Aortic smooth muscle cell (primary cell): ENCODE data around the gene TAAR5. TPM values are rescaled to one million over a fixed set of nuclear protein-coding genes. Genes with fewer than 3 reads are reported as not detected.

Source experiments
- total RNA-seq: library from RNA; depleted of rRNA; stranded (reverse); fragments of >200 nt; gene quantifications from 2 replicates; pipeline ENCODE4 v1.2.3, GENCODE V29; 2014

TAAR5 gene
- not detected in 2 replicates for total RNA-seq

GRCh38 chr6:132589454-132589853 is at the start of gene TAAR5:
TSS of gene TAAR5 (minus strand) at chr6:132589741. CDS start at chr6:132589686, 55 bp downstream.

GRCh38 chr6:132624175-132624574 is 34.6 kb upstream of the TAAR5 start, which contains the start of gene TAAR2:
TSS of gene TAAR2 (minus strand) at chr6:132624275. CDS start at chr6:132624275, 0 bp downstream.

GRCh38 chr6:132570221-132570777 is 19.2 kb downstream of the TAAR5 start, which contains the start of gene TAAR6:
TSS of gene TAAR6 (plus strand) at chr6:132570322. CDS start at chr6:132570322, 0 bp downstream.

GRCh38 chr6:132552372-132552771 is 37.2 kb downstream of the TAAR5 start, which contains the start of gene TAAR8:
TSS of gene TAAR8 (plus strand) at chr6:132552672. CDS start at chr6:132552693, 21 bp downstream.

Other genes with a start within 250 kb of the TAAR5 start
- 26.0 and 29.5 TPM in 2 replicates for gene MOXD1, start 188.3 kb downstream of the TAAR5 start, total RNA-seq
- 40.6 and 83.9 TPM in 2 replicates for gene STX7, start 76.6 kb downstream of the TAAR5 start, total RNA-seq
- gene TAAR9, start 51.5 kb downstream of the TAAR5 start, total RNA-seq = not detected in 2 replicates
- not detected in 2 replicates for gene TAAR8, start 37.1 kb downstream of the TAAR5 start, total RNA-seq
- gene TAAR6, start 19.4 kb downstream of the TAAR5 start, total RNA-seq = not detected in 2 replicates
- gene TAAR2, start 34.5 kb upstream of the TAAR5 start, total RNA-seq = not detected in 2 replicates
- not detected in 2 replicates for gene TAAR1, start 69.4 kb upstream of the TAAR5 start, total RNA-seq
- gene VNN1, start 124.3 kb upstream of the TAAR5 start, total RNA-seq = 0.19 and 0.26 TPM in 2 replicates
- 0.56 and 0.66 TPM in 2 replicates for gene VNN2, start 168.2 kb upstream of the TAAR5 start, total RNA-seq
- gene SLC18B1, start 208.9 kb upstream of the TAAR5 start, total RNA-seq = 10.4 and 15.4 TPM in 2 replicates
- 1,473 and 1,751 TPM in 2 replicates for gene RPS12, start 224.8 kb upstream of the TAAR5 start, total RNA-seq